Measurements from ENCODE around the gene DNAH17.
A peak's percentile ranks its signal among the peaks of the same experiment; 100 is the strongest.

DNAH17 gene

GRCh38 chr17:78432226-78433012 lies 144.8 kb downstream of the DNAH17 start:
- DNase-seq (ENCODE audit: low read depth in 2 of 2, low spot score in 1 of 2) = no peak

- DNase-seq (ENCODE audit: low read depth in 2 of 2, low spot score in 1 of 2) = no peak
Measured at GRCh38 chr17:78431692-78431958, 145.6 kb downstream of the DNAH17 start.

GRCh38 chr17:78430892-78431691 lies 146.1 kb downstream of the DNAH17 start:
- DNase-seq (ENCODE audit: low read depth in 2 of 2, low spot score in 1 of 2) = no peak

GRCh38 chr17:78429618-78429995 lies 147.6 kb downstream of the DNAH17 start:
- no peak for DNase-seq (ENCODE audit: low read depth in 2 of 2, low spot score in 1 of 2)

GRCh38 chr17:78428836-78429617 lies 148.2 kb downstream of the DNAH17 start:
- DNase-seq (ENCODE audit: low read depth in 2 of 2, low spot score in 1 of 2) = no peak

GRCh38 chr17:78428025-78428575 lies 149.1 kb downstream of the DNAH17 start:
- DNase-seq (ENCODE audit: low read depth in 2 of 2, low spot score in 1 of 2) = no peak

- no peak for DNase-seq (ENCODE audit: low read depth in 2 of 2, low spot score in 1 of 2)
Measured at GRCh38 chr17:78427140-78427539, 150.1 kb downstream of the DNAH17 start.

GRCh38 chr17:78426293-78426879 lies 150.8 kb downstream of the DNAH17 start:
- no peak for DNase-seq (ENCODE audit: low read depth in 2 of 2, low spot score in 1 of 2)

GRCh38 chr17:78425429-78425828 lies 151.8 kb downstream of the DNAH17 start:
- no peak for DNase-seq (ENCODE audit: low read depth in 2 of 2, low spot score in 1 of 2)

GRCh38 chr17:78423961-78424675 lies 153.1 kb downstream of the DNAH17 start:
- DNase-seq (ENCODE audit: low read depth in 2 of 2, low spot score in 1 of 2) = no peak

GRCh38 chr17:78422872-78423588 lies 154.2 kb downstream of the DNAH17 start:
- DNase-seq (ENCODE audit: low read depth in 2 of 2, low spot score in 1 of 2) = no peak

GRCh38 chr17:78422267-78422605 lies 155.0 kb downstream of the DNAH17 start:
- DNase-seq (ENCODE audit: low read depth in 2 of 2, low spot score in 1 of 2) = no peak

GRCh38 chr17:78421534-78422266 lies 155.5 kb downstream of the DNAH17 start:
- peak; percentile 40 to 54 for DNase-seq (ENCODE audit: low read depth in 2 of 2, low spot score in 1 of 2)

GRCh38 chr17:78421084-78421533 lies 156.1 kb downstream of the DNAH17 start:
- DNase-seq (ENCODE audit: low read depth in 2 of 2, low spot score in 1 of 2) = no peak

- no peak for DNase-seq (ENCODE audit: low read depth in 2 of 2, low spot score in 1 of 2)
Measured at GRCh38 chr17:78419970-78420815, 157.0 kb downstream of the DNAH17 start.

- DNase-seq (ENCODE audit: low read depth in 2 of 2, low spot score in 1 of 2) = no peak
Measured at GRCh38 chr17:78418326-78419026, 158.7 kb downstream of the DNAH17 start.

GRCh38 chr17:78417531-78417909 lies 159.7 kb downstream of the DNAH17 start:
- no peak for DNase-seq (ENCODE audit: low read depth in 2 of 2, low spot score in 1 of 2)

All from stimulated activated CD8-positive, alpha-beta memory T cell treated with anti-CD3 and anti-CD28 coated beads, Interleukin-4, amount 100 ng/mL, for 1 hour (primary cell).